Heart right ventricle (tissue), 16 donors: ENCODE results near the gene OTULIN. TPM values are rescaled to one million over a fixed set of nuclear protein-coding genes. Genes with fewer than 3 reads are reported as not detected.

Experiments used
- ATAC-seq, 8 donors: fragments of 200-7000 bp; cut with Tn5 transposase; one replicate each; pipeline ENCODE4 v1.9.1; 2020; ENCODE audit warnings: mild to moderate bottlenecking in 8 of 8, moderate library complexity in 8 of 8, moderate number of reproducible peaks in 1 of 8
- DNase-seq, 2 donors: peaks; one replicate each; pipeline ENCODE4 v3.0.0-alpha.2; 2020
- H3K27ac ChIP-seq, 10 donors: fragments of 200-600 bp; sonication (generic) in 2 of 10; one replicate each; pipeline versions ENCODE4 v1.5.0 to v1.8.0; 2020 to 2022; ENCODE audit warnings: mild to moderate bottlenecking in 3 of 10
- H3K27me3 ChIP-seq, 7 donors: fragments of 200-600 bp; one replicate each; pipeline ENCODE4 v1.8.0; 2021 to 2022; ENCODE audit warnings: mild to moderate bottlenecking in 2 of 7
- H3K36me3 ChIP-seq, 9 donors: fragments of 200-600 bp; sonication (generic) in 1 of 9; one replicate each; pipeline versions ENCODE4 v1.5.0 to v1.8.0; 2020 to 2022; ENCODE audit warnings: mild to moderate bottlenecking in 2 of 9
- H3K4me1 ChIP-seq, 9 donors: fragments of 200-600 bp; sonication (generic) in 1 of 9; one replicate each; pipeline versions ENCODE4 v1.5.0 to v1.8.0; 2020 to 2022; ENCODE audit warnings: mild to moderate bottlenecking in 4 of 9
- H3K4me3 ChIP-seq, 10 donors: fragments of 200-600 bp; sonication (generic) in 2 of 10; one replicate each; pipeline versions ENCODE4 v1.5.0 to v1.8.0; 2020 to 2022; ENCODE audit warnings: mild to moderate bottlenecking in 7 of 10, moderate library complexity in 2 of 10
- H3K9me3 ChIP-seq, 11 donors: fragments of 200-600 bp in 10 of 11; sonication (generic) in 2 of 11; one replicate each; pipeline versions ENCODE4 v1.5.0 to v1.8.0; 2013 to 2022; ENCODE audit warnings: mild to moderate bottlenecking in 2 of 11, control low read depth in 1 of 11, moderate library complexity in 1 of 11
- CTCF ChIP-seq, 9 donors: fragments of 200-600 bp; sonication (generic) in 2 of 9; IDR thresholded peaks; one replicate each; pipeline versions ENCODE4 v1.5.0 to v1.8.0; 2021 to 2022; ENCODE audit warnings: antibody characterized with exemption in 9 of 9, mild to moderate bottlenecking in 5 of 9, moderate library complexity in 1 of 9
- WGBS, 2 donors: extraction: QIAGEN DNeasy Blood & Tissue Kit; methylation state at CpG; one replicate each; pipeline ENCODE4 v1.1.7; 2013; ENCODE audit warnings: inconsistent platforms in 1 of 2; 5-methylcytosine and 5-hydroxymethylcytosine counted together
- intact Hi-C, 10 donors: fragments of 100-400 bp; cut with DNase I; formaldehyde crosslinking; loops; one replicate each; pipeline versions ENCODE4 v1.11.1 to v1.14.2; 2022
- polyA plus RNA-seq, 2 donors: library from polyadenylated mRNA; stranded (reverse); fragments of 200-250 nt; gene quantifications; one replicate each; pipeline ENCODE4 v1.2.3, GENCODE V29; 2013
- total RNA-seq, 10 donors: library from RNA; stranded (reverse); fragmentation: NEBNext Ultra II Directional in 3 of 10; extraction: Animal tissue kit (Norgen Biotek cat#: 25700) in 3 of 10; gene quantifications; one replicate each; pipeline versions ENCODE4 v1.2.1 to v1.2.4, GENCODE V29; 2021 to 2023
- donor health status: Arrhythmogenic right ventricular cardiomyopathy.
- donor health status: ischemic (EF 13 %, LVEDD 7.1; RV severe dilation, severe dysfunction).
- donor health status: healthy with polysubstance abuse.
- donor health status: DM: no; HTN: yes; CAD: no.
- donor health status: DM: no; HTN: no; CAD: no.
- donor health status: ischemic (EF 25% LVEDD 6.9; RV normal size, moderate dysfunction).
- donor health status: ischemic (EF 25% LVEDD 5.7; RV mildly dilated, moderate dysfunction).
- donor health status: healthy.
- donor health status: DM: yes; HTN: yes; CAD: no.
- donor health status: Ischemic cardiomyopathy.
- donor health status: ischemic (EF 35%, LVEDD 5.7; RV mildly dilated, moderate dysfunction).
- donor health status: nonischemic (EF 11% LVEDD 7.7; RV severe dilation, severe dysfunction).
- donor health status: DM: yes; HTN: yes; CAD: no.
- donor health status: PGD.
- donor health status: ischemic (EF 29% LVEDD 5.4; RV normal size, mild dysfunction).
- donor health status: nonischemic (EF 23%, LVEDD 6.1; RV moderate dilation, normal function).

OTULIN gene
- total and polyA plus RNA-seq, 12 donors: 4.4 to 35.1 (median 24.6) TPM

GRCh38 chr5:14667770-14668169, 3.3 kb downstream of the OTULIN start:
- no peak for DNase-seq
- H3K27me3 ChIP-seq: no peaks in the 10 kb centered on the region
- WGBS, 2 donors: 87 to 93% methylated on average over 1 of the region's 1 CpG
- peak overlapping the region in 3 of 10 donors; percentile 28 to 98 (median 41) for H3K27ac ChIP-seq
- ATAC-seq: no peak
- peak overlapping the region in 1 of 10 donors; percentile 5 for H3K4me3 ChIP-seq
- peaks cover 0 to 14% (median 0%) of the 10 kb centered on the region in 9 donors for H3K36me3 ChIP-seq
- H3K9me3 ChIP-seq: no peaks in the 10 kb centered on the region
- no peak for TF ChIP-seq CTCF (IDR thresholded peaks at IDR 0.05)
- peaks cover 12 to 84% (median 69%) of the 10 kb centered on the region in 9 donors for H3K4me1 ChIP-seq
- intact Hi-C loops: no loop called here

GRCh38 chr5:14668181-14668591, 3.7 kb downstream of the OTULIN start:
- WGBS, 2 donors: 75 to 79% methylated on average over 5 of the region's 5 CpGs

GRCh38 chr5:14669415-14669814, 4.9 kb downstream of the OTULIN start:
- Histone ChIP-seq H3K9me3 (no peaks in the 10 kb centered on the region), H3K27ac (peak overlapping the region in 1 of 10 donors; percentile 41), H3K4me1 (peaks cover 12 to 87% (median 62%) of the 10 kb centered on the region in 9 donors), H3K27me3 (no peaks in the 10 kb centered on the region), H3K4me3 (no peak overlapping the region), H3K36me3 (peaks cover 0 to 14% (median 0%) of the 10 kb centered on the region in 9 donors)
- 93 to 94% methylated on average over 5 of the region's 5 CpGs for WGBS, 2 donors
- intact Hi-C loops: no loop called here
- no peak for ATAC-seq
- no peak for DNase-seq
- TF ChIP-seq CTCF (IDR thresholded peaks at IDR 0.05): no peak

More at GRCh38 chr5:14668181-14668591, 3.7 kb downstream of the OTULIN start:
- peak overlapping the region in 3 of 10 donors; percentile 28 to 98 (median 41) for H3K27ac ChIP-seq
- ATAC-seq (no peak), DNase-seq (no peak)
- no peaks in the 10 kb centered on the region for H3K27me3 ChIP-seq
- H3K4me1 ChIP-seq: peaks cover 12 to 85% (median 68%) of the 10 kb centered on the region in 9 donors
- intact Hi-C loops: no loop called here
- TF ChIP-seq CTCF (IDR thresholded peaks at IDR 0.05): no peak
- H3K9me3 ChIP-seq: no peaks in the 10 kb centered on the region
- peaks cover 0 to 14% (median 0%) of the 10 kb centered on the region in 9 donors for H3K36me3 ChIP-seq
- H3K4me3 ChIP-seq: peak overlapping the region in 1 of 10 donors; percentile 5

GRCh38 chr5:14669975-14670374, 5.5 kb downstream of the OTULIN start:
- 75 to 81% methylated on average over 1 of the region's 1 CpG for WGBS, 2 donors
- intact Hi-C loops: no loop called here

More at GRCh38 chr5:14669975-14670374, 5.5 kb downstream of the OTULIN start:
- ATAC-seq: no peak
- Histone ChIP-seq H3K27ac (peak overlapping the region in 1 of 10 donors; percentile 32), H3K4me1 (peaks cover 12 to 89% (median 68%) of the 10 kb centered on the region in 9 donors), H3K36me3 (peaks cover 0 to 14% (median 0%) of the 10 kb centered on the region in 9 donors), H3K4me3 (no peak overlapping the region), H3K9me3 (no peaks in the 10 kb centered on the region), H3K27me3 (no peaks in the 10 kb centered on the region)
- no peak for DNase-seq
- no peak for TF ChIP-seq CTCF (IDR thresholded peaks at IDR 0.05)
